ENCODE measurements around the gene GLIS1.

GLIS1 gene

DNA sequence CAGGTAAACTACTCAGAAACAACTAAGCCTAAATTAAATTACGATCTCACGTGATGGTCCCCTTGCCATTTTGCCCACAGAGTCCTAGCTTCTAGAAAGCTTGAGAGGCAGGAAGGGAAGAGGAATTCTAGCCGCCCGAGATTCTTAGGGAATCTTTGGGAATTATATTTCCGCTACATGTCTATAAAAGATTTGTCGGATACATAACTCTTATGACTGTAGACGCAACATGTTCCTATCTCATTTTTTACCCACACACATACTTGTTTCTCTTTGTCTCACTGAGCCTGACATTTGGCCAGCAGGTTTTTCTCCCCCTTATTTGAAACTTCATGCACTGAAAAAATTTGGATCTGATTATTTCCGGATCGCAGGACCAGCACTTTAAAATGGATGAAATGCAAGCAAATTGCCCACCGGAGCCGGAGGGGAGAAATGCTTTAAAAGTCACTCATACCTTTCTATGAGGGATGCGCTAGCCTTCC lies 5.5 kb downstream of the GLIS1 start:
- Histone ChIP-seq H3K27ac (ENCODE audit: insufficient read depth in 1 of 2, low read depth in 1 of 2, low read length in 2 of 2, poor library complexity in 1 of 2, severe bottlenecking in 2 of 2) (no peak overlapping the region), H3K4me3 (ENCODE audit: control insufficient read depth in 1 of 7, extremely low read depth in 1 of 7, insufficient read depth in 4 of 7, low read depth in 2 of 7, low read length in 6 of 7) (no peak overlapping the region), H3K4me1 (ENCODE audit: control extremely low read depth in 1 of 4, control insufficient read depth in 4 of 4, insufficient read depth in 4 of 4, low read length in 3 of 4) (peaks cover 0 to 12% (median 10%) of the 10 kb centered on the region in 4 experiments), H3K36me3 (ENCODE audit: control insufficient read depth in 4 of 4, insufficient read depth in 4 of 4, low read length in 3 of 4) (no peaks in the 10 kb centered on the region), H3K9me3 (ENCODE audit: control extremely low read depth in 1 of 5, control insufficient read depth in 4 of 5, insufficient read depth in 2 of 5, low read depth in 1 of 5, low read length in 4 of 5) (no peaks in the 10 kb centered on the region), H3K27me3 (replicated peaks in 2 of 5; ENCODE audit: control insufficient read depth in 4 of 5, insufficient read depth in 5 of 5, low read length in 4 of 5) (peaks cover 8 to 61% (median 42%) of the 10 kb centered on the region in 5 experiments)
- CTCF ChIA-PET = interaction anchor here (0.9 kb wide), 1 partner anchor 8 kb away, joined by 3 read pairs; no protein-coding TSS in a partner anchor
- no peak for DNase-seq
- WGBS (ENCODE audit: insufficient coverage) = 100% methylated on average over 10 of the region's 12 CpGs
- POLR2A ChIA-PET = no interaction called here

- H3K27ac ChIP-seq (ENCODE audit: insufficient read depth in 1 of 2, low read depth in 1 of 2, low read length in 2 of 2, poor library complexity in 1 of 2, severe bottlenecking in 2 of 2) = no peak overlapping the region
- no peaks in the 10 kb centered on the region for H3K36me3 ChIP-seq (ENCODE audit: control insufficient read depth in 4 of 4, insufficient read depth in 4 of 4, low read length in 3 of 4)
- no peaks in the 10 kb centered on the region for H3K9me3 ChIP-seq (ENCODE audit: control extremely low read depth in 1 of 5, control insufficient read depth in 4 of 5, insufficient read depth in 2 of 5, low read depth in 1 of 5, low read length in 4 of 5)
- POLR2A ChIA-PET = no interaction called here
- H3K4me1 ChIP-seq (ENCODE audit: control extremely low read depth in 1 of 4, control insufficient read depth in 4 of 4, insufficient read depth in 4 of 4, low read length in 3 of 4) = peaks cover 0 to 6% (median 4%) of the 10 kb centered on the region in 4 experiments
- H3K27me3 ChIP-seq (replicated peaks in 2 of 5; ENCODE audit: control insufficient read depth in 4 of 5, insufficient read depth in 5 of 5, low read length in 4 of 5) = peaks cover 8 to 55% (median 37%) of the 10 kb centered on the region in 5 experiments
- H3K4me3 ChIP-seq (ENCODE audit: control insufficient read depth in 1 of 7, extremely low read depth in 1 of 7, insufficient read depth in 4 of 7, low read depth in 2 of 7, low read length in 6 of 7) = no peak overlapping the region
- CTCF ChIA-PET = interaction anchor here (0.9 kb wide), 1 partner anchor 8 kb away, joined by 3 read pairs; no protein-coding TSS in a partner anchor
- DNase-seq = no peak
- 100% methylated on average over 1 of the region's 6 CpGs for WGBS (ENCODE audit: insufficient coverage)
Observed at GRCh38 chr1:53732912-53733317, 6.0 kb downstream of the GLIS1 start.

GRCh38 chr1:53732409-53732808 lies 6.6 kb downstream of the GLIS1 start:
- DNase-seq = no peak
- H3K4me3 ChIP-seq (ENCODE audit: control insufficient read depth in 1 of 7, extremely low read depth in 1 of 7, insufficient read depth in 4 of 7, low read depth in 2 of 7, low read length in 6 of 7) = no peak overlapping the region
- peaks cover 0 to 1% (median 0%) of the 10 kb centered on the region in 4 experiments for H3K4me1 ChIP-seq (ENCODE audit: control extremely low read depth in 1 of 4, control insufficient read depth in 4 of 4, insufficient read depth in 4 of 4, low read length in 3 of 4)
- CTCF ChIA-PET = interaction anchor here (0.6 to 0.9 kb wide), 2 partner anchors 7 to 25 kb away, joined by 3 to 4 read pairs; no protein-coding TSS in a partner anchor
- H3K36me3 ChIP-seq (ENCODE audit: control insufficient read depth in 4 of 4, insufficient read depth in 4 of 4, low read length in 3 of 4) = no peaks in the 10 kb centered on the region
- WGBS (ENCODE audit: insufficient coverage) = 50% methylated on average over 2 of the region's 3 CpGs
- POLR2A ChIA-PET = no interaction called here
- H3K27me3 ChIP-seq (replicated peaks in 2 of 5; ENCODE audit: control insufficient read depth in 4 of 5, insufficient read depth in 5 of 5, low read length in 4 of 5) = peaks cover 8 to 50% (median 32%) of the 10 kb centered on the region in 5 experiments
- H3K9me3 ChIP-seq (ENCODE audit: control extremely low read depth in 1 of 5, control insufficient read depth in 4 of 5, insufficient read depth in 2 of 5, low read depth in 1 of 5, low read length in 4 of 5) = no peaks in the 10 kb centered on the region
- H3K27ac ChIP-seq (ENCODE audit: insufficient read depth in 1 of 2, low read depth in 1 of 2, low read length in 2 of 2, poor library complexity in 1 of 2, severe bottlenecking in 2 of 2) = no peak overlapping the region

DNA sequence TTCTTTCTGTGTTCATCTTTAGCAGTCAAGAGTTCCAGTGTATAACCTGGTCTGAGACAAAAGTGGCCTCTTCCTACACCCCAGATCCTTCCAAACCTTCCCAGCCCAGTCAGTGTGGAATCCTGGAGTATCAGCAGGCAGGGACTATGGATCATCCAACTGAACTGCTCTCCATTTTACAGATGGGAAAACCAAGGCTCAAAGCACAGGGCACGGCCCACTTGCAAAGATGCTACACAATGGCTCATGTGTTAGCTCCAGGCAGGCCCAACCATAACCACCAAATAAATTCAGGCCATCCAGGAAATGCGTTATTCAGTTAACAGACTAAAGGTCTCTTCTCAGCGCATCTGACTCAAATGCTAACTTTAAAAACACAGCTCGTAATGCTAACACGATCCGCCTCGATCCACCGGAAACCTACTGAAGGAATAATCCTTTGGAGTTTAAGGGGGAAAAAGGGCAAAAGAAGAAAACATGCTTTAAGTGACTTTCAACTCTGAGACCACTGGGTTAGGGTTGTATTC lies 7.1 kb downstream of the GLIS1 start:
- Histone ChIP-seq H3K36me3 (ENCODE audit: control insufficient read depth in 4 of 4, insufficient read depth in 4 of 4, low read length in 3 of 4) (no peaks in the 10 kb centered on the region), H3K27ac (ENCODE audit: insufficient read depth in 1 of 2, low read depth in 1 of 2, low read length in 2 of 2, poor library complexity in 1 of 2, severe bottlenecking in 2 of 2) (no peak overlapping the region), H3K27me3 (replicated peaks in 2 of 5; ENCODE audit: control insufficient read depth in 4 of 5, insufficient read depth in 5 of 5, low read length in 4 of 5) (peaks cover 3 to 44% (median 26%) of the 10 kb centered on the region in 5 experiments), H3K9me3 (ENCODE audit: control extremely low read depth in 1 of 5, control insufficient read depth in 4 of 5, insufficient read depth in 2 of 5, low read depth in 1 of 5, low read length in 4 of 5) (no peaks in the 10 kb centered on the region), H3K4me3 (ENCODE audit: control insufficient read depth in 1 of 7, extremely low read depth in 1 of 7, insufficient read depth in 4 of 7, low read depth in 2 of 7, low read length in 6 of 7) (no peak overlapping the region), H3K4me1 (ENCODE audit: control extremely low read depth in 1 of 4, control insufficient read depth in 4 of 4, insufficient read depth in 4 of 4, low read length in 3 of 4) (no peaks in the 10 kb centered on the region)
- ChIA-PET POLR2A (no interaction called here), CTCF (interaction anchor here (0.6 kb wide), 1 partner anchor 25 kb away, joined by 4 read pairs; no protein-coding TSS in a partner anchor)
- 96% methylated on average over 5 of the region's 8 CpGs for WGBS (ENCODE audit: insufficient coverage)
- DNase-seq = no peak

DNA sequence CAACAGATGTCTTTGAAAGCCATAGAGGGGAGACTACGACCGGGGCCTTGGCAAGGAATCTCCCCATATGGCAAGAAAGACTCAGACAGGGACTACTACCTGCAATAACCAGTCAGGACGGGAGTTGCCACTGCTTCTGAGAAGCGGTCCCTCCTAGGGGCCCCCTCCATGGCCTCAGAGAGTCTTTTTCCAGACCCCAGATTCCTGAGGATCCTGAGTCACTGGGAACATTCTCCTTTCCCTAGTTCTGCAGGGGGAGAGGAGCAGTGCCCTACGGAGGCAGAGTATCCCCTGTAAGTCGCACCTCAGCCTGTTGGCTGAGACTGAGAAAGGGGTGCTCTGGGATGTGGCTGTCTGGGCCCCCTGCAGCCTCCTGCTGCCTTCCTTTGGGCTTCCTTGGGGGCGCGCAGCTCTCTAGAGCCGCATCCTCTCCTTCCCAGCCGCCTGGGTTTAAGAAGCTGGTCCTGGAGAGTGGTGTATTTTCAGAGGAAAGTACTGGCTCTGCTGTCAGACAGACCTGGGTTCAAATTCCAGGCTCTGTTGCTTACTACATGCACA lies 7.8 kb downstream of the GLIS1 start:
- POLR2A ChIA-PET = no interaction called here
- peaks cover 0 to 37% (median 19%) of the 10 kb centered on the region in 5 experiments for H3K27me3 ChIP-seq (replicated peaks in 2 of 5; ENCODE audit: control insufficient read depth in 4 of 5, insufficient read depth in 5 of 5, low read length in 4 of 5)
- H3K4me1 ChIP-seq (ENCODE audit: control extremely low read depth in 1 of 4, control insufficient read depth in 4 of 4, insufficient read depth in 4 of 4, low read length in 3 of 4) = no peaks in the 10 kb centered on the region
- CTCF ChIA-PET = no interaction called here
- no peak for DNase-seq
- H3K27ac ChIP-seq (ENCODE audit: insufficient read depth in 1 of 2, low read depth in 1 of 2, low read length in 2 of 2, poor library complexity in 1 of 2, severe bottlenecking in 2 of 2) = no peak overlapping the region
- H3K4me3 ChIP-seq (ENCODE audit: control insufficient read depth in 1 of 7, extremely low read depth in 1 of 7, insufficient read depth in 4 of 7, low read depth in 2 of 7, low read length in 6 of 7) = no peak overlapping the region
- H3K9me3 ChIP-seq (ENCODE audit: control extremely low read depth in 1 of 5, control insufficient read depth in 4 of 5, insufficient read depth in 2 of 5, low read depth in 1 of 5, low read length in 4 of 5) = no peaks in the 10 kb centered on the region
- no peaks in the 10 kb centered on the region for H3K36me3 ChIP-seq (ENCODE audit: control insufficient read depth in 4 of 4, insufficient read depth in 4 of 4, low read length in 3 of 4)
- WGBS (ENCODE audit: insufficient coverage) = 94% methylated on average over 6 of the region's 10 CpGs

GRCh38 chr1:53730224-53730865 lies 8.6 kb downstream of the GLIS1 start:
- no peak for DNase-seq
- Histone ChIP-seq H3K4me3 (ENCODE audit: control insufficient read depth in 1 of 7, extremely low read depth in 1 of 7, insufficient read depth in 4 of 7, low read depth in 2 of 7, low read length in 6 of 7) (no peak overlapping the region), H3K36me3 (ENCODE audit: control insufficient read depth in 4 of 4, insufficient read depth in 4 of 4, low read length in 3 of 4) (no peaks in the 10 kb centered on the region), H3K27me3 (replicated peaks in 2 of 5; ENCODE audit: control insufficient read depth in 4 of 5, insufficient read depth in 5 of 5, low read length in 4 of 5) (peaks cover 0 to 30% (median 11%) of the 10 kb centered on the region in 5 experiments), H3K4me1 (ENCODE audit: control extremely low read depth in 1 of 4, control insufficient read depth in 4 of 4, insufficient read depth in 4 of 4, low read length in 3 of 4) (no peaks in the 10 kb centered on the region), H3K9me3 (ENCODE audit: control extremely low read depth in 1 of 5, control insufficient read depth in 4 of 5, insufficient read depth in 2 of 5, low read depth in 1 of 5, low read length in 4 of 5) (no peaks in the 10 kb centered on the region), H3K27ac (ENCODE audit: insufficient read depth in 1 of 2, low read depth in 1 of 2, low read length in 2 of 2, poor library complexity in 1 of 2, severe bottlenecking in 2 of 2) (no peak overlapping the region)
- ChIA-PET CTCF (no interaction called here), POLR2A (no interaction called here)
- 98% methylated on average over 9 of the region's 12 CpGs for WGBS (ENCODE audit: insufficient coverage)

Data from common myeloid progenitor, CD34-positive (primary cell).